ENCODE measurements around the gene GARNL3. TPM values are rescaled to one million over a fixed set of nuclear protein-coding genes. Genes with fewer than 3 reads are reported as not detected.

GARNL3 gene
- polyA plus RNA-seq, 2 donors: 3.5 TPM

DNA sequence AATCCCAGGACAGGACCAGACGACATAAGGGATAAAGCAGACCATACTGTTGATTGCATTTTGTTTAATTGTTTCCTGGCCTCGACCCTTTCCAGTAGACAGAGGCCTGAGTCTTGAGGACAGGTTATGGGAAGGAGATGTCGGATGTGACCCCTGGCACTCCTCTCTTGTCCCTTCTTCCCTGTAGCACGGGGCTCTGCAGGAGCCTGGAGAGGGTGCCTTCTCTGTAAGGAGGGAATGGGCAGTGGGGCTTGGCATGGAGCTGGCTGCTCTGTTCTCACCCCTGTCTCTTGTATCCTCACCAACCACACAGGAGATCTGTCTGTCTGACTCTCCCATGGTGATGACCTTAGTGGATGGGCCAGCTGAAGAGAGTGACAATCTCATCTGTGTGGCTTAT is 92.3 kb downstream of the GARNL3 start:
- Histone ChIP-seq H3K36me3 (ENCODE audit: control insufficient read depth in 2 of 2, insufficient read depth in 2 of 2, low read length in 1 of 2) (peaks cover 3 to 4% of the 10 kb centered on the region in 2 donors), H3K27me3 (ENCODE audit: control insufficient read depth in 1 of 2, insufficient read depth in 2 of 2, low read length in 2 of 2) (no peaks in the 10 kb centered on the region), H3K4me1 (ENCODE audit: control insufficient read depth in 2 of 2, insufficient read depth in 2 of 2, low read length in 1 of 2) (peaks cover 2% of the 10 kb centered on the region in 2 donors), H3K27ac (ENCODE audit: low read depth in 2 of 2, low read length in 1 of 2) (no peak overlapping the region), H3K9me3 (ENCODE audit: control insufficient read depth in 2 of 2, insufficient read depth in 1 of 2, low read depth in 1 of 2, low read length in 1 of 2) (no peaks in the 10 kb centered on the region), H3K4me3 (ENCODE audit: low read depth in 1 of 2, low read length in 2 of 2) (no peak overlapping the region)
- 79 to 94% methylated on average over 4 of the region's 4 CpGs for WGBS, 2 donors

DNA sequence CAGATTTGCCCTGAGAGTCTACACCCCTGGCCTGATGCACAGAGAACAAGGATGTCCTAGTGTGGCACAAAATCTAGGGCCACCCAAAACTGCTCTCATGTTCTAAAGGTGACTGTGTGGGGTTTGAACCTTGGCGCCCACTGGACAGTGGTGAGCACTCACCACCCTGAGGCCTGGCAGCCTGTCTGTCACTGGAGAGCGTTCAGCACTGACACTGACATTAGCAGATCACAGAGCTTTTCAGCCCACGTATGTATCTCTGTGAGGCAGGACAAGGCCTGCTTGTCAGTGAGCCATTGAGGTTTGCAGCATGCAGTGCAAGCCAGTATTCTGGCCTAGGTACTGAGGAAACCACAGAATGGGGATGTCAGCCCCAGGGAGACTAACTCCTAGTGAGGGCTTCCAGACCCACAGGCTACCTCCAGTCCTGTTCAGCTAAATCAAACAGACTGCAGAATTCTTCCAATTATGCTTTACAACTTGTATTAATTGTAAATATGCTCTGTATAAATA is 93.5 kb downstream of the GARNL3 start:
- Histone ChIP-seq H3K27me3 (ENCODE audit: control insufficient read depth in 1 of 2, insufficient read depth in 2 of 2, low read length in 2 of 2) (no peaks in the 10 kb centered on the region), H3K36me3 (ENCODE audit: control insufficient read depth in 2 of 2, insufficient read depth in 2 of 2, low read length in 1 of 2) (peaks cover 3 to 4% of the 10 kb centered on the region in 2 donors), H3K4me3 (ENCODE audit: low read depth in 1 of 2, low read length in 2 of 2) (no peak overlapping the region), H3K4me1 (ENCODE audit: control insufficient read depth in 2 of 2, insufficient read depth in 2 of 2, low read length in 1 of 2) (peaks cover 2 to 3% of the 10 kb centered on the region in 2 donors), H3K9me3 (ENCODE audit: control insufficient read depth in 2 of 2, insufficient read depth in 1 of 2, low read depth in 1 of 2, low read length in 1 of 2) (no peaks in the 10 kb centered on the region), H3K27ac (ENCODE audit: low read depth in 2 of 2, low read length in 1 of 2) (peak overlapping the region in 1 of 2 donors; percentile 16)
- WGBS, 2 donors: 70 to 82% methylated on average over 3 of the region's 3 CpGs

DNA sequence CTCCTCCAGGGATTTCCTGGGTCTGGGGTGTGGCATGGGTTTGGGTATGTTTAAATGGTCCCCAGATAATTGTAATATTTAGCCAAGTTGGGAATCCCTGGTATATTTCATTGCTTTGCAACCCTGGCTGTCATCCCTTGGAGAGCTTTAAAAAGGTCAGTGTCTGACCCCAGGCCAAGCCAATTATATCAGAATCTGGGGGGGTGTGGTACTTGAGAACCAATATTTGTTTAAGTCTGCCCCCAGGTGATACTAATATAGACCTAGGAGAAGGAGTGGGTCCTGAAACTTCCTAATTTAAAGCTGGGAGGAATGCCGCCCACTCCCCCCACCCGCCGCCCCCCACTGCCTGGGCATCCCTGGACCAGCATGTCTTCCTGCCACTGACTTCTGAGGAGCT is 94.2 kb downstream of the GARNL3 start:
- H3K36me3 ChIP-seq (ENCODE audit: control insufficient read depth in 2 of 2, insufficient read depth in 2 of 2, low read length in 1 of 2): peaks cover 3 to 4% of the 10 kb centered on the region in 2 donors
- WGBS, 2 donors: 86 to 88% methylated on average over 3 of the region's 3 CpGs
- no peaks in the 10 kb centered on the region for H3K27me3 ChIP-seq (ENCODE audit: control insufficient read depth in 1 of 2, insufficient read depth in 2 of 2, low read length in 2 of 2)
- no peaks in the 10 kb centered on the region for H3K9me3 ChIP-seq (ENCODE audit: control insufficient read depth in 2 of 2, insufficient read depth in 1 of 2, low read depth in 1 of 2, low read length in 1 of 2)
- no peak overlapping the region for H3K27ac ChIP-seq (ENCODE audit: low read depth in 2 of 2, low read length in 1 of 2)
- H3K4me3 ChIP-seq (ENCODE audit: low read depth in 1 of 2, low read length in 2 of 2): no peak overlapping the region
- H3K4me1 ChIP-seq (ENCODE audit: control insufficient read depth in 2 of 2, insufficient read depth in 2 of 2, low read length in 1 of 2): peaks cover 2 to 3% of the 10 kb centered on the region in 2 donors

DNA sequence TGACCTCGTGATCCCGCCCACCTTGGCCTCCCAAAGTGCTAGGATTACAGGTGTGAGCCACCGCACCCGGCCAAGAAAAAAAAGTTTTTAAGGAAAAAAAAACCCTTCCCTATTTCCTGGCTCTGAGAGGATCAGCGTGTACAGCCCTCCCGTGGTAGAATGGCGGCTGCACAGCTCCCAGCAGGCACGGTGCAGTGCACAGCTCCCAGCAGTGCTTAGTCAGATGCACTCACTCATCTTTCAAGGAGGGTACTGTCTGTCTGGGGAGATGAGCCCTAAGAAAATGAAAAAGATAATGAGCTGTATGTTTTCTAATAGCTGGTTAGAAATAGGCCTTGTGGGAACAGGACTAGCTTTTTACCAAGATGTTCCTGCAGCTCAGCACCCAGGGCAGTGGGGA is 95.7 kb downstream of the GARNL3 start:
- WGBS, 2 donors: 62 to 74% methylated on average over 8 of the region's 8 CpGs
- Histone ChIP-seq H3K27me3 (ENCODE audit: control insufficient read depth in 1 of 2, insufficient read depth in 2 of 2, low read length in 2 of 2) (no peaks in the 10 kb centered on the region), H3K27ac (ENCODE audit: low read depth in 2 of 2, low read length in 1 of 2) (no peak overlapping the region), H3K4me3 (ENCODE audit: low read depth in 1 of 2, low read length in 2 of 2) (no peak overlapping the region), H3K9me3 (ENCODE audit: control insufficient read depth in 2 of 2, insufficient read depth in 1 of 2, low read depth in 1 of 2, low read length in 1 of 2) (no peaks in the 10 kb centered on the region), H3K36me3 (ENCODE audit: control insufficient read depth in 2 of 2, insufficient read depth in 2 of 2, low read length in 1 of 2) (peaks cover 2 to 4% of the 10 kb centered on the region in 2 donors), H3K4me1 (ENCODE audit: control insufficient read depth in 2 of 2, insufficient read depth in 2 of 2, low read length in 1 of 2) (peaks cover 2 to 3% of the 10 kb centered on the region in 2 donors)

DNA sequence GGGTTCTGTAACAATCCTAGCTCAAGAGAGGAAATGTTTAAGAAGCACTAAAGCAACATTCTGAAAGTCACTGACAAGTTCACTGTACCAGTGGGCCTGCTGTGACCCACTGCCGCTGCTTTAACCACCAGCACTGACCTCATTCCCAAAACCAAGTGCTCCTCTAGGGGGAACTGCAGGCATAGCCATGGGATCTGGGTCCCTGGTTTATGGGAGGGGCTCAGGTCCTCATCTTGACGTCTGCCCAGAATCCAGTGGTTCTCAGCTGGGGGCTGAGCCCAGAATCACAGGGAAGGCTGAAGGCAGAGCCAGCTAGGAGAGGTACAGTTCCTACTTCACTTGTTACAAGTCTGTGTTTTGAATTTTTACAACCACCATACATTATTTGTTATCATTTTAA is 96.3 kb downstream of the GARNL3 start:
- 44 to 59% methylated on average over 2 of the region's 2 CpGs for whole genome bisulfite sequencing, 2 donors
- Histone ChIP-seq H3K27ac (ENCODE audit: low read depth in 2 of 2, low read length in 1 of 2) (peak overlapping the region in 1 of 2 donors; percentile 16), H3K4me1 (ENCODE audit: control insufficient read depth in 2 of 2, insufficient read depth in 2 of 2, low read length in 1 of 2) (peaks cover 2 to 3% of the 10 kb centered on the region in 2 donors), H3K27me3 (ENCODE audit: control insufficient read depth in 1 of 2, insufficient read depth in 2 of 2, low read length in 2 of 2) (no peaks in the 10 kb centered on the region), H3K36me3 (ENCODE audit: control insufficient read depth in 2 of 2, insufficient read depth in 2 of 2, low read length in 1 of 2) (peaks cover 0 to 4% of the 10 kb centered on the region in 2 donors), H3K9me3 (ENCODE audit: control insufficient read depth in 2 of 2, insufficient read depth in 1 of 2, low read depth in 1 of 2, low read length in 1 of 2) (no peaks in the 10 kb centered on the region), H3K4me3 (ENCODE audit: low read depth in 1 of 2, low read length in 2 of 2) (no peak overlapping the region)

DNA sequence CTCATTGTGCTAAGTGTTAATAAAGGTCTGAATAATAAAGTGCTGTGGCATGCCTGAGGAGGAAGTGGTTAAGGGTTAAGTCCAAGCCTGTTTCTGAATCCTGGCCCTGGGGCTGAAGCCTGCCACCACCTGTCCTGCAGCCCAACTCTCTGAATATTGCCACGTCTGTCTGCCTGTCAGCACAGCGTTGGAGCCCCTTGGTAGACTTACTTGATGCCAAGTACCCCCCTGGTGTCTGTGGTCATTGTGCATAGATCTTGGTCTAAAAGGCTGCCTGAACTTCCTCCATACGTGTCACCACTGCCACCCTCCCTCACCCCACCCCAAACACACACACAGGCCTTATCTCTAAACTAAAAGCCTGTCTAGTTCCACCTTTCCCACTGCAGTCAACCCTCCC is 97.0 kb downstream of the GARNL3 start:
- Histone ChIP-seq H3K36me3 (ENCODE audit: control insufficient read depth in 2 of 2, insufficient read depth in 2 of 2, low read length in 1 of 2) (peaks cover 0 to 4% of the 10 kb centered on the region in 2 donors), H3K4me3 (ENCODE audit: low read depth in 1 of 2, low read length in 2 of 2) (no peak overlapping the region), H3K4me1 (ENCODE audit: control insufficient read depth in 2 of 2, insufficient read depth in 2 of 2, low read length in 1 of 2) (peaks cover 2 to 3% of the 10 kb centered on the region in 2 donors), H3K9me3 (ENCODE audit: control insufficient read depth in 2 of 2, insufficient read depth in 1 of 2, low read depth in 1 of 2, low read length in 1 of 2) (no peaks in the 10 kb centered on the region), H3K27me3 (ENCODE audit: control insufficient read depth in 1 of 2, insufficient read depth in 2 of 2, low read length in 2 of 2) (no peaks in the 10 kb centered on the region), H3K27ac (ENCODE audit: low read depth in 2 of 2, low read length in 1 of 2) (peak overlapping the region; percentile 30 to 35)
- WGBS, 2 donors: 41 to 44% methylated on average over 3 of the region's 3 CpGs

DNA sequence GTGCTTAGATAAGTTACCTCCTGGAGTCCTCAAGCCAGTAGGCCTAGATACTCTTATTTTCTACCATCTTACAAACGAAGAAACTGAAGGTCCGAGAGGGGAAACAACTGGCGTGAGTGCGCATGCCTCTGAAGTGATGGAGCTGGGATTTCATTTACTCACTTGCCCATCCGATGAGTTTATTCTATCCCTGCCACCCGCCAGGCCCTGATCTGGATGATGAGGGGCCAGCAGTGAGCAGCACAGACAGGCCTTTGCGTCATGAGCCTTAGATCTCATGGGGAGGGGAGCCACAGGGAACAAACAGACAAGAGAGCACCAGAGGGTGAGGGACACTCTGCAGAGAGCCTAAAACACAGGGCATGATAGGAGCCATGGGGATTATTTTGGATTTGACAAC is 98.3 kb downstream of the GARNL3 start:
- Histone ChIP-seq H3K4me3 (ENCODE audit: low read depth in 1 of 2, low read length in 2 of 2) (no peak overlapping the region), H3K36me3 (ENCODE audit: control insufficient read depth in 2 of 2, insufficient read depth in 2 of 2, low read length in 1 of 2) (no peaks in the 10 kb centered on the region), H3K9me3 (ENCODE audit: control insufficient read depth in 2 of 2, insufficient read depth in 1 of 2, low read depth in 1 of 2, low read length in 1 of 2) (no peaks in the 10 kb centered on the region), H3K4me1 (ENCODE audit: control insufficient read depth in 2 of 2, insufficient read depth in 2 of 2, low read length in 1 of 2) (peaks cover 2 to 3% of the 10 kb centered on the region in 2 donors), H3K27me3 (ENCODE audit: control insufficient read depth in 1 of 2, insufficient read depth in 2 of 2, low read length in 2 of 2) (no peaks in the 10 kb centered on the region), H3K27ac (ENCODE audit: low read depth in 2 of 2, low read length in 1 of 2) (no peak overlapping the region)
- 89 to 95% methylated on average over 7 of the region's 7 CpGs for WGBS, 2 donors

DNA sequence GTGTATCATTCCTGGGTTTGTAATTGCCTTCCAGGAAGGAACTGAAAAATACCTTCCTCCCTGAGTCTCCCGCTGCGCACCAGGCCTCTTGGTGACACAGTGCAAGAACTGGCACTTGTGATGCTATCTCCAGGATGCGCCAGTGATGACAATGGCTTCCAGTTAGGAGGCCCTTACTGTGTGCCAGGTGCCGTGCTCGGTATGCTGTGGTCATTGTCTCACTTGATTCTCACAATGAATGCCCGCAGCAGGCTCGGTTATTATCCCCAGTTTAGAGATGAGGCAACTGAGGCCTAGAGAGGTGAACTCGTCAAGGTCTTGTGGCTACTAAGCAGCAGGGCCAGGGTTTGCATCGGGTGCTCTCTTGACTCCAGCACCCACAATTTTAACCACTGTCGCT is 100.9 kb downstream of the GARNL3 start:
- Histone ChIP-seq H3K4me3 (ENCODE audit: low read depth in 1 of 2, low read length in 2 of 2) (no peak overlapping the region), H3K36me3 (ENCODE audit: control insufficient read depth in 2 of 2, insufficient read depth in 2 of 2, low read length in 1 of 2) (peaks cover 0 to 3% of the 10 kb centered on the region in 2 donors), H3K27me3 (ENCODE audit: control insufficient read depth in 1 of 2, insufficient read depth in 2 of 2, low read length in 2 of 2) (no peaks in the 10 kb centered on the region), H3K27ac (ENCODE audit: low read depth in 2 of 2, low read length in 1 of 2) (no peak overlapping the region), H3K9me3 (ENCODE audit: control insufficient read depth in 2 of 2, insufficient read depth in 1 of 2, low read depth in 1 of 2, low read length in 1 of 2) (no peaks in the 10 kb centered on the region), H3K4me1 (ENCODE audit: control insufficient read depth in 2 of 2, insufficient read depth in 2 of 2, low read length in 1 of 2) (peaks cover 2 to 3% of the 10 kb centered on the region in 2 donors)
- 94 to 96% methylated on average over 10 of the region's 10 CpGs for WGBS, 2 donors

DNA sequence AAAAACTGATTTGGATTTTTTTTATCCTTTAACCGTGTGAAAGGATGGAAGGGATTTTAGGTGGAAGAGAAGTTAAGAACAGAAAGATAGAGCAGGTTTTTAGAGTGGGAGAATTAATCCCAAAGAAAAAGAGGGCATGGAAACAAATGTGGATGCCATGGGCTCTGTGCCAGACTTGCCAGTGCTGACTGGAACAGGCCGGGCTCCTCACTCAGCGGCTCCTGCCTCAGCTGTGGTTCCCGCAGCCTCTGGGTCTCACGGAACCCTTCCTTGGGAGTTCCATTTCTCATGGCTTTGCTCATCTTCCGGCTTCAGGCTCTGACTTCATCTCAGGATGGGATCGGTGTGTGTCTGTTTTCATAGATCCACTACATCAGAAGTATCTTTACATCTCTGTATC is 102.0 kb downstream of the GARNL3 start:
- Histone ChIP-seq H3K36me3 (ENCODE audit: control insufficient read depth in 2 of 2, insufficient read depth in 2 of 2, low read length in 1 of 2) (peaks cover 0 to 3% of the 10 kb centered on the region in 2 donors), H3K4me1 (ENCODE audit: control insufficient read depth in 2 of 2, insufficient read depth in 2 of 2, low read length in 1 of 2) (peaks cover 2 to 3% of the 10 kb centered on the region in 2 donors), H3K27me3 (ENCODE audit: control insufficient read depth in 1 of 2, insufficient read depth in 2 of 2, low read length in 2 of 2) (no peaks in the 10 kb centered on the region), H3K27ac (ENCODE audit: low read depth in 2 of 2, low read length in 1 of 2) (no peak overlapping the region), H3K9me3 (ENCODE audit: control insufficient read depth in 2 of 2, insufficient read depth in 1 of 2, low read depth in 1 of 2, low read length in 1 of 2) (no peaks in the 10 kb centered on the region), H3K4me3 (ENCODE audit: low read depth in 1 of 2, low read length in 2 of 2) (no peak overlapping the region)
- 63 to 78% methylated on average over 7 of the region's 7 CpGs for WGBS, 2 donors

DNA sequence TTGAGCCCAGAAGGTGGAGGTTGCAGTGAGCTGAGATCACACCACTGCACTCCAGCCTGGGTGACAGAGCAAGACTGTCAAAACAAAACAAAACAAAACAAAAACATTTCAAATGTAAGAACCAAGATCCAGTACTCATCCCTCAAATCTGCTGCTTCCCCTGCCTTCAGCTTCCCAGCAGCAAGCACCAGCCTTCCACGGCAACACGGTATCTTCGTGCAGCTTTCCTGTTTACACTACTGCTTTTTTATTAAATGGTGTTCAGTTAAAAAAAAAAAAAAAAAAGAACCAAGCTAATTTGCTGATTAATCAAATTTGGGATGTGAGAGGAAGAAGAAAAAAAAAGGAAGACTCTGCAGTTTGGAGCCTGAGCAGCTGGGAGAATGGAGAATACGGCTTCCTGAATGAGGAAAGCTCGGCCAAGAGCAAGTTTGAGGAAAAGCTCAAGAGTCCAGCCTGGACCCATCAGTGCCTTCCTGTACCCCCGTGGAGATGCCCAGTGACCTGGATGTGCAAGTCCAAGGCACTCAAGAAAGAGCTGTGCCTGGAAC is 104.4 kb downstream of the GARNL3 start:
- Histone ChIP-seq H3K9me3 (ENCODE audit: control insufficient read depth in 2 of 2, insufficient read depth in 1 of 2, low read depth in 1 of 2, low read length in 1 of 2) (no peaks in the 10 kb centered on the region), H3K4me1 (ENCODE audit: control insufficient read depth in 2 of 2, insufficient read depth in 2 of 2, low read length in 1 of 2) (no peaks in the 10 kb centered on the region), H3K36me3 (ENCODE audit: control insufficient read depth in 2 of 2, insufficient read depth in 2 of 2, low read length in 1 of 2) (peaks cover 0 to 3% of the 10 kb centered on the region in 2 donors), H3K27ac (ENCODE audit: low read depth in 2 of 2, low read length in 1 of 2) (no peak overlapping the region), H3K4me3 (ENCODE audit: low read depth in 1 of 2, low read length in 2 of 2) (no peak overlapping the region), H3K27me3 (ENCODE audit: control insufficient read depth in 1 of 2, insufficient read depth in 2 of 2, low read length in 2 of 2) (no peaks in the 10 kb centered on the region)
- WGBS, 2 donors: 71 to 75% methylated on average over 6 of the region's 6 CpGs
